ENCODE data around the gene OSBPL5. TPM values are rescaled to one million over a fixed set of nuclear protein-coding genes. Genes with fewer than 3 reads are reported as not detected.

The OSBPL5 gene
- total RNA-seq, 1 donor: 49.7 TPM

- peak within 1 kb of the TSS; percentile 87 for H3K4me3 ChIP-seq (ENCODE audit: low read depth, low read length)
- peak; percentile 96 for DNase-seq (ENCODE audit: low read depth)
- TF ChIP-seq CTCF (IDR thresholded peaks at IDR 0.05; ENCODE audit: insufficient read depth, low read depth, low read length): no peak
These were observed 107.8 kb downstream of the OSBPL5 start, which contains the start of gene CARS1 for GRCh38 chr11:3057069-3057963. Gene CARS1, minus strand, starts transcription at chr11:3057423. Its CDS starts 56 bp downstream, at chr11:3057367.

- peak overlapping the region; percentile 87 for H3K4me3 ChIP-seq (ENCODE audit: low read depth, low read length)
- no peak for TF ChIP-seq CTCF (IDR thresholded peaks at IDR 0.05; ENCODE audit: insufficient read depth, low read depth, low read length)
- DNase-seq (ENCODE audit: low read depth): no peak
These were observed 108.6 kb downstream of the OSBPL5 start for GRCh38 chr11:3056296-3057068.

- no peak for DNase-seq (ENCODE audit: low read depth)
- TF ChIP-seq CTCF (IDR thresholded peaks at IDR 0.05; ENCODE audit: insufficient read depth, low read depth, low read length): no peak
- peak overlapping the region; percentile 87 for H3K4me3 ChIP-seq (ENCODE audit: low read depth, low read length)
These were observed 109.2 kb downstream of the OSBPL5 start for GRCh38 chr11:3055891-3056290.

- no peak for DNase-seq (ENCODE audit: low read depth)
- TF ChIP-seq CTCF (IDR thresholded peaks at IDR 0.05; ENCODE audit: insufficient read depth, low read depth, low read length): no peak
- no peak overlapping the region for H3K4me3 ChIP-seq (ENCODE audit: low read depth, low read length)
These were observed 112.5 kb downstream of the OSBPL5 start for GRCh38 chr11:3052567-3052966.

- no peak for TF ChIP-seq CTCF (IDR thresholded peaks at IDR 0.05; ENCODE audit: insufficient read depth, low read depth, low read length)
- DNase-seq (ENCODE audit: low read depth): no peak
- no peak overlapping the region for H3K4me3 ChIP-seq (ENCODE audit: low read depth, low read length)
These were observed 113.0 kb downstream of the OSBPL5 start for GRCh38 chr11:3052109-3052479.

GRCh38 chr11:3051196-3052108, 113.7 kb downstream of the OSBPL5 start:
- peak; percentile 22 for TF ChIP-seq CTCF (IDR thresholded peaks at IDR 0.05; ENCODE audit: insufficient read depth, low read depth, low read length)
- no peak overlapping the region for H3K4me3 ChIP-seq (ENCODE audit: low read depth, low read length)
- no peak for DNase-seq (ENCODE audit: low read depth)

Data from fibroblast of villous mesenchyme (primary cell).